Head of caudate nucleus (tissue), 42 donors: Measurements from ENCODE around the gene SLC39A1.
"Not testable (repeated sequence)": the region's sequence is repeated elsewhere in the genome, so short reads cannot be mapped to it uniquely, and the experiment has no call there.

Source experiments
- DNase-seq, 42 donors: peaks; one replicate each; pipeline versions ENCODE4 v3.0.0 to v3.0.0-alpha.2; 2020 to 2021; ENCODE audit warnings: mixed read lengths in 7 of 42
- intact Hi-C: fragments of 100-400 bp; cut with DNase I; formaldehyde crosslinking; loops from one replicate; pipeline ENCODE4 v1.15.0; 2022

Gene SLC39A1, protein sequence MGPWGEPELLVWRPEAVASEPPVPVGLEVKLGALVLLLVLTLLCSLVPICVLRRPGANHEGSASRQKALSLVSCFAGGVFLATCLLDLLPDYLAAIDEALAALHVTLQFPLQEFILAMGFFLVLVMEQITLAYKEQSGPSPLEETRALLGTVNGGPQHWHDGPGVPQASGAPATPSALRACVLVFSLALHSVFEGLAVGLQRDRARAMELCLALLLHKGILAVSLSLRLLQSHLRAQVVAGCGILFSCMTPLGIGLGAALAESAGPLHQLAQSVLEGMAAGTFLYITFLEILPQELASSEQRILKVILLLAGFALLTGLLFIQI

DNA sequence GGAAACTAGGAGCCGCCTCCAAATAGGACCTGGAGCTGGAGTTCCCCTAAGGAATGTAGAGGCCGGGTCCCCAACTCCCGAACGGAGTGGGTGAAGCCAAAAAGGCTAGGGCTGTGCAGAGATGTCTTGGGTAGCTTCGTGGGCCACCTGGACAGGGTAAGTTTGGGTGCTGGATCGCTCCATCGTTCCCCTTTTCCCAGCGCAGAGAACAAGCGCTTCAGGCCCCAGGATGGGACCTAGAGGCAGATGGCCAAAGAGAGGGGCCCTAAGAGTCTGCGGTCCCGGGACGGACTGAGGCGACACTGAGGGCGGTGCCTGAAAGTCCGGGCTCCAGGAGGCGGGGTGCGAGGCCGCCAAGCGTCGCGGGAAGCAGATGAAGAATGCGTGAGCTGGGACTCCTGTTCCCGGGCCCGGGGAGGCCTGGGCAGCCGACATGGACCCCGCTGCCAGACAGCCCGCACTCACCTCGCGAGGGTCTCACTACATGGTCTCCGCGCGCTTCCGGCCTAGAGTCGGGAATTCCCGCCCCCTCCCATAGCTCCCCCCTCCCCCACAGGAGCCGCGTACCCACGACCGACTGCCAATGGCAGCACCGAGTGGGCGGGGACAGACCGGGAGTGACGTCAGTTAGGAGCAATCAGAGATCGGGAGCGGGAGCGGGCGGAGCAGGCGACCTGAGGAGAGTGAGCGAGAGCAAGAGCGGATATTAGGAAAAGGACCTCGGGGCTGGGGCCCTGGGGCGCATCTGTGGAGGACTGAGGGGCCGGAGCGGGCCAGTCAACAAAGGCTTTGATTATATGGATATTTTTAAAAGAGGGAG is at the start of gene SLC39A1:
Gene SLC39A1 (minus strand): TSS at position 508 of the 820 bp plus-strand sequence. CDS start 822 bp downstream, outside the sequence.
- intact Hi-C loops = no loop called here
- DNase-seq = peak; percentile 96 to 100 (median 99)

DNA sequence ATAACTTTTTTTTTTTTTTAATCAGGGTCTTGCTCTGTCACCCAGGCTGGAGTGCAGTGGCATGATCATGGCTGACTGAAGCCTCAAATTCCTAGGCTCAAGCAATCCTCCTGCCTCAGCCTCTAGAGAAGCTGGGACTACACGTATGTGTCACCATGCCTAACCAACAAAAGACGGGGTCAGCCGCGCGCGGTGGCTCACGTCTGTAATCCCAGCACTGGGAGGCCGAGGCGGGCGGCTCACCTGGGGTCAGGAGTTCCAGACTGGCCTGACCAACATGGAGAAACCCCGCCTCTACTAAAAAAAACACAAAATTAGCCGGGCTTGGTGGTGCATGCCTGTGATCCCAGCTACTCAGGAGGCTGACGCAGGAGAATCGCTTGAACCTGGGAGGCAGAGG is 49.2 kb upstream of the SLC39A1 start:
- peak in 1 of 42 donors; percentile 18 for DNase-seq
- intact Hi-C loops = not testable (repeated sequence)

DNA sequence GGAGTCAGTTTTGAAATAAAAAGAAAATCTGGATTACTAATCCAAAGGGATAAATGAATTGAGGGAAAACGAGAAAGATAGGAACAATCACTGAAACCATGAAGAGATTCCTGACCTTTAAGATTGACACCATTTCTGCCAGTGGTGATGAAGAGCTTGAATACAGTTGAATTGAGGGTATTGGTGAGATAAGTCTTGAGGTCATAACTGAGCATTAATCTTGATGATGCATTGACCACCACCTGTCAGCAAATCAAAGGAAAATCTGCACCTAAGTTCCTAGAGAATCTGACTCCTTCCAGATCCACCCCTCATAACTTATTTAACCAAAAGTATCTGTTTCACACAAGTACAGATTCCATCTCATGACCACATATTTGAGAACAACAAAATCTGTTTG is 48.8 kb upstream of the SLC39A1 start:
- no peak for DNase-seq
- intact Hi-C loops = no loop called here

DNA sequence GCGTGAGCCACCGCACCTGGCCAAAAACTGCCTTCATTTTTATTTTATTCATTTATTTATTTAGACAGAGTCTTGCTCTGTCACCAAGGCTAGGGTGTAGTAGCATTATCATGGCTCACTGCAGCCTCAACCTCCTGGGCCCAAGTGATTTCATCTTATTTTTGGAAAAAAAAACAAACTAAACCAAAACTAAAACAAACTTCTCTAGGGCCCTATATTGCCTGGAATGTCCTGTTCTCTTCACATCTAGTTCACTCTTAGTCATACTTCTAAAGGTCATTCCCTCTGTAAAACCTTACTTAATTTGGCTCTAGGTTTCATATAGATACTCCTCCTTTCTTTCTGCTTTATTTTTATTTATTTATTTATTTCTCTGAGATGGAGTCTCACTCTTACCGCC is 42.8 kb upstream of the SLC39A1 start:
- intact Hi-C loops = no loop called here
- DNase-seq = no peak

DNA sequence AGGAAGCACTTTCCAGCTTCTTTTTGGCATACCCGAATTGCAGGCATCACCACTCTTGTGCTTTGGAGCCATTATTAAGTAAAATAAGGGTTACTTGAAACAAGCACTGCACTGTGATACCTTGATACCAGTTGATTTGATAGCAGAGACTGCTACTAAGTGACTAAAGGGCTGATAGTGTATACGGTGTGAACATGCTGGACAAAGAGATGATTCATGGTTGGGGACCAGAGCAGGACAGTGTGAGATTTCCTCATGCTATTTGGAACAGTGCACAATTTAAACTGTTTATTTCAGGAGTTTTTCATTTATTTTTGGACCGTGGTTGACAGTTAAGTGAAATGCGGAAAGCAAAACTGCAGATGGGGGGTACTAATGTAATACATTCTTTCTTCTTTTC is 37.1 kb upstream of the SLC39A1 start:
- intact Hi-C loops = no loop called here
- DNase-seq = no peak

DNA sequence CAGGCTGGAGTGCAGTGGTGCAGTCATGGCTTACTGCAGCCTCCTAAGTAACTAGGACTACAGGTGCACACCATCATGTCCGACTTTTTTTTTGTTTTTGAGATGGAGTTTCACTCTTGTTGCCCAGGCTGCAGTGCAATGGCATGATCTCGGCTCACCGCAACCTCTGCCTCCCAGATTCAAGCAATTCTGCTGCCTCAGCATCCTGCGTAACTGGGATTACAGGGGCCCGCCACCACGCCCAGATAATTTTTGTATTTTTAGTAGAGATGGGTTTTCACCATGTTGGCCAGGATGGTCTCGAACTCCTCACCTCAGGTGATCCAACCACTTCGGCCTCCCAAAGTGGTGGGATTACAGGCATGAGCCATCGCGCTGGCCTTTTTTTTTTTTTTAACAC is 33.5 kb upstream of the SLC39A1 start:
- DNase-seq, intact Hi-C loops: not testable (repeated sequence)

DNA sequence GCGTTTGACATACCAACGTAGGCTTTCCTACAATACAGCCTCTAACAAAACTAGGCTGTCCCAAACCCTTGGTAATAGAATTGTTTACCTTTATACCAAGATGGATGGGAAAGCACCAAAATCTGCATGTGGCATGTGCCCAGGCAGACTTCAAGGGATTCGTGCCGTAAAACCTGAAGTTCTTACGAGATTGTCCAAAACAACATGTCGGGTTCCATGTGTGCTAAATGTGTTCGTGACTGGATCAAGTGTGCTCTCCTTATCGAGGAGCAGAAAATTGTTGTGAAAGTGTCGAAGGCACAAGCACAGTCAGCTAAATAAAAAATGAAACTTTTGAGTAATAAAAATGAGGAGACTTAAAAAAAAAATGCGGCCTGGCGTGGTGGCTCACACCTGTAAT is 32.3 kb upstream of the SLC39A1 start:
- DNase-seq = no peak
- intact Hi-C loops = no loop called here

DNA sequence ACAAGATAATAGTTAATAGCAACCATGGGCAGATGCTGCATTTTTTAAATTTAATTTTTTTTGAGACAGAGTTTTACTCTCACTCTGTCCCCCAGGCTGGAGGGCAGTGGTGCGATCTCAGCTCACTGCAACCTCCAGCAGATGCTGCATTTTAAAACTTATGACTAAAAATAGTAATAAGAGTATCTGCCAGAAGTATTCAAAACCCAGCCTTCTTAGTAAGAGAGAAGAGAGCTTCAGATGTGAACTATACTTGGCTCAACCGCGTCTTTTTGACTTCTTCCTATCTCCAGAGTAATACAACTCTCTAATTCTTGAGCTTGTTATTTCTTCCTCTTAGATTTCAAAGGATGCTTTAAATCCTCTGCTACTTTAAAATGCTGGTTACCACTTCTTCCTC is 31.9 kb upstream of the SLC39A1 start:
- no peak for DNase-seq
- intact Hi-C loops = no loop called here

DNA sequence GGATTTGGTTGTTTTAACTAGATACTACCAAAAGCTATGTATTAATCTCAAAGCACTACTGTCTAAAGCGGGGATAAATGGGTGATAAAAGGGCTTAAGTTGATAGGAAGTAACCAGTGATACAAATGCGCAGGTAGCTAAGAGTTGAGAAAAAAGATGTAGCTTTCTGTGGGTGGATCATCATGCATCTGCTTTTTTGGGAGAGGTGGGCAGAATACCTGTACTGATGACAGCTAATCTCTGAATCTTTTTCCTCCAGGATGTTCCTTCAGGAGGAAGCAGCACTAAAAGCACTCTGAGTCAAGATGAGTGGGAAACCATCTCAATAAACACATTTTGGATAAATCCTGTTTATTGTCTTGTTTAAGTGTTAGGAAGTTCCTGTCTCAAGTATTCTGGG is 28.5 kb upstream of the SLC39A1 start:
- peak in 7 of 42 donors; percentile 28 to 66 (median 47) for DNase-seq
- intact Hi-C loops = no loop called here

DNA sequence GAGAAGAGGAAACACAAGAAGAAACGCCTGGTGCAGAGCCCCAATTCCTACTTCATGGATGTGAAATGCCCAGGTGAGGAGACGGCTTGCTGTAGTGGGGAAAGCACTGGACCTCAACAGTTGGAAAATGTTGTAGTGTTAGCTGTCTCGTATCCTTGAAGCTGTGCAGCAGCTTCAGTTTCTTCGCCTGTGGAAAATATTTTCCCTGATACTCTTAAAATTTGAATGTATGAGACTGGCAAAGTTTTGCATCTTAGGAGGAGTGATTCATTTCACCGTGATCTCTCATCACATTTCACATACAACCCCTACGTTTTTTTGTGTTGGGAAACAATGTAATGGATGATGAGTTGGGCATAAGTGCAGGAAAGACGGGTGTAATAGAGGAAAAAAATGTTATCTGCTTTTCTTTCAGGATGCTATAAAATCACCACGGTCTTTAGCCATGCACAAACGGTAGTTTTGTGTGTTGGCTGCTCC is 27.9 kb upstream of the SLC39A1 start:
- DNase-seq = no peak
- intact Hi-C loops = no loop called here

DNA sequence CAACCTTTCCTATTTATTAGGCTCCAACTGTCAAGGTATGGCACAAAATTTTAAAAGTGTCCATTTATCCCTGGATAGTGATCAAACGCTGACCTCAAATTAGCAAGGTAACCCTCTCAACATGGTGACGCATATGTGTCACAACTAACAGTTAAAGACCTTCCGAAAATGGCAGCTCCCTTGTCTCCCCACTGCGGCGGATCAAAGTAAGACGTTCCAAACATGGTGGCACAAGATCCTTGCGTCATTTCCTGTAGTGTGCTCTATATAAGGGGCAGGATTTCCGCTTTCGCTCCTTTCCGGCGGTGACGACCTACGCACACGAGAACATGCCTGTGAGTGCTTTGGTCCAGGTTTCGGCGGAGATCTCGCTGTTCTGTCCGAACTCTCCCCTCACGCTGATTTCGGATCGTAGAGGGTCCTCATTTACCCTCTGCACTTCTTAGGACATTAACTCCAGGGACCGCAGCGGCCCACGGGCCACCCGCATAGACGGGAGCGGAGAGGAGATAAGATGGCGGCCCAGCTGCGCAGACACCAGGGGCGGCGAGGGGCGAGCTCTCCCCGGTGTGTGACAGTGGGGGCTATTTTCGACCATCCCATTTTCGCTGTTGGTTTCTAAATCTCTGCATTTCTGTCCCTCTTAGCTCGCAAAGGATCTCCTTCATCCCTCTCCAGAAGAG is 27.3 kb upstream of the SLC39A1 start, which contains the start of gene RPS27:
Gene RPS27 (plus strand): TSS at position 295 of the 683 bp plus-strand sequence. CDS start 35 bp downstream, at position 330.
- peak; percentile 73 to 97 (median 90) for DNase-seq
- intact Hi-C loops = no loop called here

DNA sequence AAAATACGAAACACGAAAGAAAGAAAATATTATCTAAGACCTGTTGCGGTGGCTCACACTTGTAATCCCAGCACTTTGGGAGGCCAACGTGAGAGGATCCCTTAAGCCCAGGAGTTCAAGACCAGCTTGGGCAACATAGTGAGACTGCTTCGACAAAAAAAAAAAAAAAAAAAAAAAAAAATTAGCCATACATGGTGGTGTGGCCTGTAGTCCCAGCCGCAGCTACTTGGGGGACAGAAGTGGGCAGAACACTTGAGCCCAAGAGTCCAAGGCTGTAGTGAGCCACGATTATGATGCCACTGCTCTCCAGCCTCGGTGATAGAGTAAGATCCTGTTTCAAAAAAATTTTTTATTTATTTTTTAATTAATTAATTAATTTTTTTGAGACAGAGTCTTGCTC is 24.3 kb upstream of the SLC39A1 start:
- no peak for DNase-seq
- intact Hi-C loops = loop anchor here (5.0 to 10.0 kb wide), 2 partner anchors 190 to 473 kb away; no protein-coding TSS in a partner anchor

DNA sequence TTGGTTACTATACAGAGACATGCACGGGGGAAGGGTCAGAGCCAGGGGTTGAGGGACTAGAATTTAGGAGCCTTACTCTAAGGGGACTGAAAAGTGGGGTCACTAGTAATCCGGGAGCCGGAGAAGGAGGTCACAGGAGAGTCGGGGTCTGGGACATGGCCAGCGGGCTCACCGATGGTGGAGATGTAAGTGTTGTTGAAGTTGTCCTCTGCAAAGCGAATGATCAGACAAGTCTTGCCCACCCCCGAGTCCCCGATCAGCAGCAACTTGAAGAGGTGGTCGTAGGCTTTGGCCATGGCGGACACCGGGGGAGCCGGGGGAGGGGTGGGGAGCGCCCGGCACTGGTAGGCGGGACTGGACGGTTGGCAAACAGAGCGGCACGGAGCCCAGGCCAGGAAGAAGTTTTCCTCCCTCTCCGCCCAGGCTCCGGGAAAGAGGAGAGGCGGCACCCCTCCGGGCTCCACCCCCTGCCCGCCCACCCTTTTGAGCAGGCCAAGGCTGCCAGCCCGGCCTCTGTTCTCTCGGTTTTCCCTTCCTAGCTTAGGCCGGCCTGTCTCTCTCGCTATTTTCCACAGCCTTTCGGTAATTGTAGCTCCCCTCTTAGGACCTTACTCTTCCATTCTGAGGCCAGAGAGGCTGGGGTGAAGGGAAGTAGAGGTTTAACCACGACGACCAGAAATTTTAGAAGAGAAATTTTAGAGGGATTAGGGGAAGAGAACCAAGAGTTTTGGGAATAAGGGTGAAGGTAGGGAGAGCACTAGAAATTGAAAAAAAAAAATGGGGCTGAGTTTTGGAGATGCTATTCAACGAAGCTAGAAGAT is 22.8 kb upstream of the SLC39A1 start, which contains the start of gene RAB13:
Gene RAB13 (minus strand): TSS at position 399 of the 821 bp plus-strand sequence. CDS start 103 bp downstream, at position 296.
- intact Hi-C loops = loop anchor here (5.0 to 10.0 kb wide), 2 partner anchors 189 to 471 kb away; no protein-coding TSS in a partner anchor
- peak in 40 of 42 donors; percentile 45 to 87 (median 69) for DNase-seq

DNA sequence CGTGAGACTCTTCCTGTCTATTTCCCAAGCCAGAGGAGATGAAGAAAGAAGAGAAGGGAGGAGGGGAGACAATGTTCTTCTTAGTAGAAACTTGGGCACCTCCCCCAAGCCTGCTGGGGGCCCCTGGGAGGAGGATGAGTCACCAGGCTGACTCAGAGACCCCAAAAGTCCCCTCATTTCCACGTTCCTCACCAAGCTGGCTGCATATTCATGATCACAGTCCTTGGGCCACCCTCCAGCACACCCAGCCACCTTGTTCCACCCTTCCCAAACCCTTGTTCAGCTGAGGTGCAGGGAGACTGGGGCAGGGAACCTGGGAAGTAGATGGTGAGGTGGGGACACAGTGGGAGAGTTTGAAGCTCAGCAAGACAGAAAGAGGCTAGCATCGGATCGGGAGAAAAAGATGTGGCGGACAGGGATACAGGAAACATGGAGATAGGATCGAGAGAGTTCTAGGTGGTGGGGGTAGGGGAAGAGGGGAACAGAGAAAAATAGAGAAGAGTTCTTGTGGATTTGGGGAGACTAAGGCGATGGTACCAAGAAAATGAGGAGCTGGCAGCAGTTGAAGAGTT is 22.1 kb upstream of the SLC39A1 start:
- intact Hi-C loops = loop anchor here (5.0 to 10.0 kb wide), 2 partner anchors 188 to 471 kb away; no protein-coding TSS in a partner anchor
- peak in 5 of 42 donors; percentile 26 to 73 (median 40) for DNase-seq

DNA sequence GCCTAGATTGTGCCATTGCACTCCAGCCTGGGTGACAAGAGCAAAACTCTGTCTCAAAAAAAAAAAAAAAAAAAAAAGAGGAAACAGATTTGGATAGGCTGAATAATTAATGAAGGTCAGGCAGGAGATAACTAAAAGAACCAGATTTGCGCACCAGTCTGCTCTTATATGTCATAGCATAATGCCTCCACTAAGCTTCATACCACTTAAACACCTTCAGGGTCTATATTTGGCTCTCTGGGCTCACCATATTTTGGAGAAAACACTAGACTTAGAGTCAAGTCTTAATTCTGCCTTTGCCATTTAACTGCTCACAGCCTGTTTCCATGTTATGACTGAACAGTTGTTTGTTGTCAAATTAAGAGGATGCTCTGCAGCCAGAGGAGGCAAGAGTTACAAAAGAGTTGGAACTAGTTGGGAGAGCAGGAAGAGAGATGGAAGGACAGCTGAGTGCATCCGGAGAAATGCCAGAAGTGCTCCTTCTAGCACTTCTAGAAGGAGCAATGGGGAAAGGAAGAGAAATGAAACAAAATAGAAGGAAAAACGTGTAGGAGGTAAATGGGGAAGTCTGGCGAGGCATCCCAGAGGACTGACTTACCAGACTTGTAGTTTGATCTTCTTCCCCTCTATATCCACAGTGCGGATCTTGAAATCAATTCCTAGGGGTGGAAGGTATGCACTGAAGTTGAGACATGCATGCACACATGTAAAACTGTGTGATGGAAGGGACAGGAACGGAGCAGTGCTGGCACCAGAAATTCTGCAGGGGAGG is 21.0 kb upstream of the SLC39A1 start:
- intact Hi-C loops = loop anchor here (5.0 to 10.0 kb wide), 2 partner anchors 302 to 470 kb away; no protein-coding TSS in a partner anchor
- no peak for DNase-seq

DNA sequence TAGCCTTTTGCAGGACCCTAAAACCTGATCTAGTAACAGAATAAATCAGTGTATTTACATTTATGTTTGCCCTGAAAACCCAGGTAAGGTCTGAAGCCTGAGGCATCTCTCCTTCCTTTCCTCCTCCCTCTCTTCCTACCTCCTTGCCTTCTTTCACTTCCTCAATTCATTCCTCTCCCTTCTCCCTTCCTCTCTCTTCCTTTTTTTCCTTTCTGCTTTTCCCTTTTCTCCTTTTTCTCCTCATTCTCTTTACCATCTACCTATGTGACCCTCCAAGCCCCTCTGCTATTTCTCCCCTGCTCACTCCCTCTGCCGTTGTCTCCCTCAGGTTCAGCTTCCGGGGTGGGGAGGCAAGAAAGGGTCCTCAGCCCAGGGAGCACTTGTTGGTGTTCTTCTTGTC is 18.4 kb upstream of the SLC39A1 start:
- DNase-seq = not testable (repeated sequence)
- intact Hi-C loops = loop anchor here (5.0 to 10.0 kb wide), 2 partner anchors 299 to 467 kb away; no protein-coding TSS in a partner anchor

DNA sequence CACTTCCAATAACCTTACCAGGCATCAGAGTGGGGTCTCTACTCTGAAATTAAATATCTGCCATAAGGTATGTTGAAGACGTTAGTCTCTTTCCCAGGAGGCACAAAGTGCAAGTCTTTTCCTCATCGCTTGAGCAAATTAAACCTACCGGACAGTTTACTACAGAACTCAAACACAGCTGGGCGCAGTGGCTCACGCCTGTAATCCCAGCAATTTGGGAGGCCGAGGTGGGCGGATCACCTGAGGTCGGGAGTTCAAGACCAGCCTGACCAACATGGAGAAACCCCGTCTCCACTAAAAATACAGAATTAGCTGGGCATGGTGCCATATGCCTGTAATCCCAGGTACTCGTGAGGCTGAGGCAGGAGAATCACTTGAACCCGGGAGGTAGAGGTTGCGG is 15.8 kb upstream of the SLC39A1 start:
- DNase-seq, intact Hi-C loops: not testable (repeated sequence)
